HG02840 (cell line): ENCODE results near the gene LRRIQ4.
A peak's percentile ranks its signal among the peaks of the same experiment; 100 is the strongest.

Experiments
- ATAC-seq: cut with Tn5 transposase; IDR thresholded peaks from one replicate; pipeline ENCODE4 v1.9.1; 2021; ENCODE audit warnings: mild to moderate bottlenecking, moderate library complexity, moderate number of reproducible peaks; ENCODE audit not compliant: unreplicated experiment, low FRiP score

Gene LRRIQ4

GRCh38 chr3:169804681-169805080 is 8.0 kb upstream of the LRRIQ4 start:
- no peak for ATAC-seq

GRCh38 chr3:169809230-169809795 is 3.4 kb upstream of the LRRIQ4 start:
- no peak for ATAC-seq

- ATAC-seq: peak; percentile 3
Measured at GRCh38 chr3:169811631-169812331, 889 bp upstream of the LRRIQ4 start.

GRCh38 chr3:169813278-169813677 is 608 bp downstream of the LRRIQ4 start:
- ATAC-seq: no peak

- peak; percentile 84 for ATAC-seq
Measured at GRCh38 chr3:169813757-169814517, 1.3 kb downstream of the LRRIQ4 start.

- ATAC-seq: no peak
Measured at GRCh38 chr3:169815590-169816150, 3.0 kb downstream of the LRRIQ4 start.

GRCh38 chr3:169818316-169818715 is 5.6 kb downstream of the LRRIQ4 start:
- no peak for ATAC-seq

- ATAC-seq: no peak
Measured at GRCh38 chr3:169822091-169822490, 9.4 kb downstream of the LRRIQ4 start.

- no peak for ATAC-seq
Measured at GRCh38 chr3:169822540-169822939, 9.9 kb downstream of the LRRIQ4 start.

GRCh38 chr3:169822983-169823382 is 10.3 kb downstream of the LRRIQ4 start:
- ATAC-seq: no peak

GRCh38 chr3:169825316-169825715 is 12.6 kb downstream of the LRRIQ4 start:
- ATAC-seq: no peak

- no peak for ATAC-seq
Measured at GRCh38 chr3:169827712-169828111, 15.0 kb downstream of the LRRIQ4 start.

- no peak for ATAC-seq
Measured at GRCh38 chr3:169835533-169835932, 22.9 kb downstream of the LRRIQ4 start.

- peak; percentile 91 for ATAC-seq
Measured at GRCh38 chr3:169836078-169836941, 23.6 kb downstream of the LRRIQ4 start.

- ATAC-seq: no peak
Measured at GRCh38 chr3:169836942-169837275, 24.2 kb downstream of the LRRIQ4 start.

GRCh38 chr3:169838511-169839030 is 25.9 kb downstream of the LRRIQ4 start:
- ATAC-seq: no peak

- ATAC-seq: no peak
Measured at GRCh38 chr3:169841171-169841570, 28.5 kb downstream of the LRRIQ4 start.

- no peak for ATAC-seq
Measured at GRCh38 chr3:169842960-169843359, 30.3 kb downstream of the LRRIQ4 start.

GRCh38 chr3:169846458-169847193 is 34.0 kb downstream of the LRRIQ4 start:
- peak; percentile 98 for ATAC-seq

GRCh38 chr3:169847896-169848295 is 35.2 kb downstream of the LRRIQ4 start:
- no peak for ATAC-seq
